SU-DHL-6 (cell line): ENCODE results near the gene NIN.

Experiments
- H2AFZ ChIP-seq: fragments of 200-600 bp; sonication (generic); 2 replicates; pipeline ENCODE4 v1.6.1; 2014; ENCODE audit warnings: low read depth, mild to moderate bottlenecking, moderate library complexity, mixed read lengths, antibody characterized with exemption, low read length; ENCODE audit not compliant: severe bottlenecking
- H3F3A ChIP-seq: fragments of 200-600 bp; shearing (Covaris generic); 2 replicates; pipeline ENCODE4 v1.6.0; 2016; ENCODE audit warnings: antibody characterized with exemption, mild to moderate bottlenecking; ENCODE audit not compliant: insufficient read depth
- H3K27ac ChIP-seq: fragments of 200-600 bp; sonication (generic); 2 replicates; pipeline ENCODE4 v1.5.1; 2016; ENCODE audit warnings: low read depth, mild to moderate bottlenecking, low read length, moderate library complexity, mixed read lengths
- H3K27me3 ChIP-seq: fragments of 200-600 bp; sonication (generic), shearing (Covaris generic); 2 replicates; pipeline ENCODE4 v1.6.0; 2014; ENCODE audit warnings: mild to moderate bottlenecking, low read length
- H3K36me3 ChIP-seq: fragments of 200-600 bp; sonication (generic); 2 replicates; pipeline ENCODE4 v1.6.1; 2014; ENCODE audit warnings: mild to moderate bottlenecking, low read length, mixed read lengths
- H3K4me2 ChIP-seq: fragments of 300-600, 200-600 bp; shearing (Covaris generic), sonication (generic); 2 replicates; pipeline ENCODE4 v1.6.0; 2014; ENCODE audit warnings: low read length, low read depth, mild to moderate bottlenecking; ENCODE audit not compliant: poor library complexity, severe bottlenecking
- H3K4me3 ChIP-seq: fragments of 200-600 bp; sonication (generic); 2 replicates; pipeline ENCODE4 v1.5.1; 2014; ENCODE audit warnings: antibody characterized with exemption, low read length, mild to moderate bottlenecking, mixed read lengths; ENCODE audit not compliant: insufficient read depth, poor library complexity, severe bottlenecking
- H3K79me2 ChIP-seq: fragments of 200-600 bp; sonication (generic); 2 replicates; pipeline ENCODE4 v1.6.1; 2014; ENCODE audit warnings: mild to moderate bottlenecking, low read length, moderate library complexity; ENCODE audit not compliant: insufficient read depth
- H3K9ac ChIP-seq: fragments of 200-600 bp; sonication (generic); 2 replicates; pipeline ENCODE4 v1.7.0; 2014; ENCODE audit warnings: mild to moderate bottlenecking, low read length
- H3K9me2 ChIP-seq: fragments of 200-600 bp; sonication (generic); replicated peaks from 2 replicates; pipeline ENCODE4 v1.6.1; 2014; ENCODE audit warnings: low read length; ENCODE audit not compliant: insufficient read depth
- H3K9me3 ChIP-seq: fragments of 200-600 bp; sonication (generic); 2 replicates; pipeline ENCODE4 v1.6.1; 2014; ENCODE audit warnings: low read length, mixed read lengths; ENCODE audit not compliant: insufficient read depth
- H4K20me1 ChIP-seq: fragments of 200-600 bp; sonication (generic); 2 replicates; pipeline ENCODE4 v1.6.1; 2014; ENCODE audit warnings: low read depth, mild to moderate bottlenecking, antibody characterized with exemption, low read length, moderate library complexity, mixed read lengths
- CTCF ChIP-seq: fragments of 200-600 bp; sonication (generic); IDR thresholded peaks from one replicate; pipeline ENCODE4 v1.5.1; 2017; ENCODE audit warnings: antibody characterized with exemption, mild to moderate bottlenecking, low read length, moderate library complexity; ENCODE audit not compliant: insufficient read depth, poor library complexity, severe bottlenecking
- EZH2phosphoT487 ChIP-seq: fragments of 200-600 bp; sonication (generic), shearing (Covaris generic); conservative IDR thresholded peaks from 2 replicates; pipeline ENCODE4 v1.6.1; 2018; ENCODE audit warnings: mild to moderate bottlenecking, antibody characterized with exemption, low read length, moderate library complexity, mixed read lengths

The NIN gene

GRCh38 chr14:50763382-50764007 lies 67.5 kb downstream of the NIN start:
- no peaks in the 10 kb centered on the region for H4K20me1 ChIP-seq
- H3F3A ChIP-seq = peaks cover 15% of the 10 kb centered on the region; the same call in 1 of the 2 replicates
- H3K9me2 ChIP-seq = no peaks in the 10 kb centered on the region
- no peak overlapping the region for H3K27ac ChIP-seq
- no peak overlapping the region for H2AFZ ChIP-seq
- TF ChIP-seq CTCF = no peak
- no peak for TF ChIP-seq EZH2phosphoT487
- no peaks in the 10 kb centered on the region for H3K9me3 ChIP-seq
- H3K9ac ChIP-seq = no peak overlapping the region
- H3K27me3 ChIP-seq = no peaks in the 10 kb centered on the region
- peaks cover 66% of the 10 kb centered on the region for H3K36me3 ChIP-seq
- H3K4me2 ChIP-seq = no peak overlapping the region
- H3K79me2 ChIP-seq = no peaks in the 10 kb centered on the region
- H3K4me3 ChIP-seq = no peak overlapping the region

GRCh38 chr14:50762931-50763300 lies 68.0 kb downstream of the NIN start:
- peaks cover 20% of the 10 kb centered on the region; the same call in 1 of the 2 replicates for H3F3A ChIP-seq
- H3K9me3 ChIP-seq = no peaks in the 10 kb centered on the region
- TF ChIP-seq EZH2phosphoT487 (no peak), CTCF (no peak)
- H3K27ac ChIP-seq = no peak overlapping the region
- H3K9me2 ChIP-seq = no peaks in the 10 kb centered on the region
- H3K4me3 ChIP-seq = no peak overlapping the region
- no peak overlapping the region for H3K4me2 ChIP-seq
- H3K79me2 ChIP-seq = no peaks in the 10 kb centered on the region
- no peak overlapping the region for H3K9ac ChIP-seq
- no peak overlapping the region for H2AFZ ChIP-seq
- no peaks in the 10 kb centered on the region for H3K27me3 ChIP-seq
- H3K36me3 ChIP-seq = peaks cover 62% of the 10 kb centered on the region
- no peaks in the 10 kb centered on the region for H4K20me1 ChIP-seq

GRCh38 chr14:50762001-50762930 lies 68.7 kb downstream of the NIN start:
- Histone ChIP-seq H3K27me3 (no peaks in the 10 kb centered on the region), H3K9me3 (no peaks in the 10 kb centered on the region), H3K27ac (no peak overlapping the region), H4K20me1 (no peaks in the 10 kb centered on the region), H3K36me3 (peaks cover 61% of the 10 kb centered on the region), H2AFZ (no peak overlapping the region), H3K9me2 (no peaks in the 10 kb centered on the region), H3K4me3 (no peak overlapping the region), H3K79me2 (no peaks in the 10 kb centered on the region), H3K4me2 (no peak overlapping the region), H3F3A (peaks cover 20% of the 10 kb centered on the region; the same call in 1 of the 2 replicates), H3K9ac (no peak overlapping the region)
- TF ChIP-seq EZH2phosphoT487 (no peak), CTCF (no peak)
